ENCODE data around the gene FBLN2.

Gene FBLN2

DNA sequence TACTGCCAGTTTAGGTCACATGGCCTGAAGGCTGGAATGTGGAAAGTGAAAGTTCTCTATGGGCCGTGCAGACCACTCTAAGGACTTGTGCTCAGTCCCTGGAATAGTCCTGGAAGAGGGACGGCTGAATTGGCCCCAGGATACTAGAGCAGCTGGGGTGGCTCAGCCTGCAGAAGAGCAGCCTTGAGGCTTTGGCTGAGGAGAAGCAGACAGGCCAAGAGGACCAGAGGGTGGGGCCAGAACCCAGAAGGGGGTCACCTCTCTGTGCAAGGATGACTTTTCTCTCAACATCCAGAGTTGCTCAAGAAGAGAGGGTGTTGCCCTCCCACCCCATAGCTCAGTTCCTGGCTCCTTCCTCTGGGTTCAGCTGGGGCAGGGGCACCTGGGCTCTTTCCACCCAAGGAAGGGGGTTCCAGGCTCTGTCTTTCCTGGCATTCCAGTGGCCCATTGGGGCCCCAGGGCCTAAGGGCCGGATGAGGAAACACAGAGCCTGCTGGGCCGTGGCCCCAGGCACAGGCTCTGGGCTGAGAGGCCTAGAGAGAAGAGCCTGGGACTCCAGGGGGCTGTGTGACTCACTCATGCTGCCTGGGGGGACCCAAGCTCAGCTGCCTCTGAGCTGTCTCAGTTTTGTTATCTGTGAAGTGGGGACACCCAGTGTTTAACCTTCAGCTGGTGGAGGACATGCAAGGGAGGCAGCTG, 8.5 kb upstream of the FBLN2 start:
- Mint-ChIP-seq H3K4me1 (peaks cover 32% of the 10 kb centered on the region), H3K27ac (no peak overlapping the region)
- no peak for DNase-seq

GRCh38 chr3:13541691-13542090, 7.2 kb upstream of the FBLN2 start:
- Mint-ChIP-seq H3K4me3 (no peak overlapping the region), H3K36me3 (ENCODE audit: low read depth) (no peaks in the 10 kb centered on the region), H3K4me1 (peaks cover 37% of the 10 kb centered on the region), H3K27ac (no peak overlapping the region), H3K9me3 (no peaks in the 10 kb centered on the region), H3K27me3 (ENCODE audit: low read depth, poor library complexity) (peaks cover 14% of the 10 kb centered on the region)
- DNase-seq = no peak
- TF ChIP-seq, protein P1, sequence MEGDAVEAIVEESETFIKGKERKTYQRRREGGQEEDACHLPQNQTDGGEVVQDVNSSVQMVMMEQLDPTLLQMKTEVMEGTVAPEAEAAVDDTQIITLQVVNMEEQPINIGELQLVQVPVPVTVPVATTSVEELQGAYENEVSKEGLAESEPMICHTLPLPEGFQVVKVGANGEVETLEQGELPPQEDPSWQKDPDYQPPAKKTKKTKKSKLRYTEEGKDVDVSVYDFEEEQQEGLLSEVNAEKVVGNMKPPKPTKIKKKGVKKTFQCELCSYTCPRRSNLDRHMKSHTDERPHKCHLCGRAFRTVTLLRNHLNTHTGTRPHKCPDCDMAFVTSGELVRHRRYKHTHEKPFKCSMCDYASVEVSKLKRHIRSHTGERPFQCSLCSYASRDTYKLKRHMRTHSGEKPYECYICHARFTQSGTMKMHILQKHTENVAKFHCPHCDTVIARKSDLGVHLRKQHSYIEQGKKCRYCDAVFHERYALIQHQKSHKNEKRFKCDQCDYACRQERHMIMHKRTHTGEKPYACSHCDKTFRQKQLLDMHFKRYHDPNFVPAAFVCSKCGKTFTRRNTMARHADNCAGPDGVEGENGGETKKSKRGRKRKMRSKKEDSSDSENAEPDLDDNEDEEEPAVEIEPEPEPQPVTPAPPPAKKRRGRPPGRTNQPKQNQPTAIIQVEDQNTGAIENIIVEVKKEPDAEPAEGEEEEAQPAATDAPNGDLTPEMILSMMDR (IDR thresholded peaks at IDR 0.05) = no peak

More for the DNA sequence above, 8.5 kb upstream of the FBLN2 start:
- TF ChIP-seq, protein P1 (IDR thresholded peaks at IDR 0.05) = no peak
- Mint-ChIP-seq H3K36me3 (ENCODE audit: low read depth) (no peaks in the 10 kb centered on the region), H3K4me3 (no peak overlapping the region), H3K9me3 (no peaks in the 10 kb centered on the region), H3K27me3 (ENCODE audit: low read depth, poor library complexity) (peaks cover 14% of the 10 kb centered on the region)

GRCh38 chr3:13542142-13542541, 6.8 kb upstream of the FBLN2 start:
- peaks cover 14% of the 10 kb centered on the region for H3K27me3 Mint-ChIP-seq (ENCODE audit: low read depth, poor library complexity)
- H3K4me1 Mint-ChIP-seq = peaks cover 37% of the 10 kb centered on the region
- H3K36me3 Mint-ChIP-seq (ENCODE audit: low read depth) = no peaks in the 10 kb centered on the region

GRCh38 chr3:13543253-13543652, 5.7 kb upstream of the FBLN2 start:
- Mint-ChIP-seq H3K36me3 (ENCODE audit: low read depth) (no peaks in the 10 kb centered on the region), H3K27me3 (ENCODE audit: low read depth, poor library complexity) (peaks cover 16% of the 10 kb centered on the region), H3K4me3 (no peak overlapping the region), H3K9me3 (no peaks in the 10 kb centered on the region), H3K27ac (no peak overlapping the region), H3K4me1 (peaks cover 43% of the 10 kb centered on the region)
- no peak for DNase-seq
- TF ChIP-seq, protein P1 (IDR thresholded peaks at IDR 0.05) = no peak

More at GRCh38 chr3:13542142-13542541, 6.8 kb upstream of the FBLN2 start:
- Mint-ChIP-seq H3K9me3 (no peaks in the 10 kb centered on the region), H3K4me3 (no peak overlapping the region), H3K27ac (no peak overlapping the region)
- DNase-seq = no peak
- TF ChIP-seq, protein P1 (IDR thresholded peaks at IDR 0.05) = no peak

GRCh38 chr3:13544293-13544831, 4.6 kb upstream of the FBLN2 start:
- peaks cover 40% of the 10 kb centered on the region for H3K4me1 Mint-ChIP-seq
- no peak overlapping the region for H3K4me3 Mint-ChIP-seq
- H3K36me3 Mint-ChIP-seq (ENCODE audit: low read depth) = no peaks in the 10 kb centered on the region
- H3K9me3 Mint-ChIP-seq = no peaks in the 10 kb centered on the region
- TF ChIP-seq, protein P1 (IDR thresholded peaks at IDR 0.05) = no peak
- no peak overlapping the region for H3K27ac Mint-ChIP-seq
- peaks cover 18% of the 10 kb centered on the region for H3K27me3 Mint-ChIP-seq (ENCODE audit: low read depth, poor library complexity)
- no peak for DNase-seq

Data from nephron progenitor cell (in vitro differentiated cells).